GM10248 (cell line): ENCODE results near the gene SMTNL2.

Experiments
- CTCF ChIA-PET: fragments of 300-600 bp; sonication (Branson Sonifier 250); formaldehyde crosslinking; extraction: SDS; loops from one replicate; lab custom pipeline; 2021; ENCODE audit warnings: antibody characterized with exemption; lab: Yijun Ruan, JAX
- POLR2A ChIA-PET: fragments of 350-650 bp; sonication (Branson Sonifier 250); formaldehyde crosslinking; extraction: SDS; loops from one replicate; lab custom pipeline; 2020; ENCODE audit warnings: antibody characterized with exemption; lab: Yijun Ruan, JAX
- DNase-seq: peaks from one replicate; pipeline ENCODE4 v3.0.0; 2012; ENCODE audit errors: extremely low spot score
- CTCF ChIP-seq: IDR thresholded peaks from 2 replicates; pipeline ENCODE4 v1.5.1; 2012; ENCODE audit warnings: mild to moderate bottlenecking, low read depth; ENCODE audit errors: extremely low read depth, missing control alignments, control extremely low read depth

The SMTNL2 gene

GRCh38 chr17:4540687-4541327, 43.5 kb upstream of the SMTNL2 start:
- TF ChIP-seq CTCF: no peak
- no peak for DNase-seq
- CTCF ChIA-PET: no interaction called here
- POLR2A ChIA-PET: no interaction called here

GRCh38 chr17:4541328-4542002, 42.9 kb upstream of the SMTNL2 start:
- ChIA-PET CTCF (no interaction called here), POLR2A (no interaction called here)
- no peak for DNase-seq
- TF ChIP-seq CTCF: no peak

GRCh38 chr17:4542003-4542725, 42.2 kb upstream of the SMTNL2 start:
- POLR2A ChIA-PET: no interaction called here
- no peak for DNase-seq
- no peak for TF ChIP-seq CTCF
- CTCF ChIA-PET: no interaction called here

GRCh38 chr17:4542726-4543191, 41.6 kb upstream of the SMTNL2 start:
- no peak for DNase-seq
- TF ChIP-seq CTCF: no peak
- ChIA-PET CTCF (no interaction called here), POLR2A (no interaction called here)

- CTCF ChIA-PET: interaction anchor here (1.0 kb wide), 1 partner anchor 9 kb away, joined by 3 read pairs; no protein-coding TSS in a partner anchor
- DNase-seq: no peak
- POLR2A ChIA-PET: no interaction called here
- TF ChIP-seq CTCF: no peak
These were observed 40.7 kb upstream of the SMTNL2 start for GRCh38 chr17:4543557-4544026.

GRCh38 chr17:4544135-4544950, 40.0 kb upstream of the SMTNL2 start:
- no peak for TF ChIP-seq CTCF
- POLR2A ChIA-PET: no interaction called here
- CTCF ChIA-PET: interaction anchor here (0.8 to 1.0 kb wide), 2 partner anchors 8 to 22 kb away, joined by 3 to 4 read pairs; no protein-coding TSS in a partner anchor
- no peak for DNase-seq
